Right atrium auricular region (tissue), 2 donors: ENCODE measurements around the gene SLC9C2. TPM values are rescaled to one million over a fixed set of nuclear protein-coding genes. Genes with fewer than 3 reads are reported as not detected.

Source experiments
- DNase-seq: peaks from one replicate; pipeline ENCODE4 v3.0.0-alpha.2; 2019; ENCODE audit warnings: low spot score
- H3K27ac ChIP-seq, 2 donors: fragments of 200-600 bp; sonication (generic); 1 replicate in 1 of 2; 2 replicates in 1 of 2; pipeline ENCODE4 v1.5.1; 2016 to 2019
- H3K27me3 ChIP-seq, 2 donors: fragments of 200-600 bp; sonication (generic); one replicate each; pipeline versions ENCODE4 v1.5.1 to v1.6.0; 2017 to 2019
- H3K36me3 ChIP-seq: fragments of 200-600 bp; sonication (generic); one replicate; pipeline ENCODE4 v1.5.1; 2016
- H3K4me1 ChIP-seq, 2 donors: fragments of 200-600 bp; sonication (generic); one replicate each; pipeline versions ENCODE4 v1.5.1 to v1.6.0; 2017 to 2019
- H3K4me3 ChIP-seq, 2 donors: fragments of 200-600 bp; sonication (generic); 1 replicate in 1 of 2; 2 replicates in 1 of 2; pipeline ENCODE4 v1.5.1; 2017 to 2019; ENCODE audit warnings: mild to moderate bottlenecking in 1 of 2, moderate library complexity in 1 of 2
- H3K9me3 ChIP-seq, 2 donors: fragments of 200-600 bp; sonication (generic); one replicate each; pipeline ENCODE4 v1.5.1; 2019
- CTCF ChIP-seq, 2 donors: fragments of 200-600 bp; sonication (generic); IDR thresholded peaks; one replicate each; pipeline ENCODE4 v1.5.1; 2019; ENCODE audit warnings: antibody characterized with exemption in 2 of 2
- total RNA-seq, 2 donors: library from RNA; depleted of rRNA; stranded (reverse); fragments of >200 nt; gene quantifications; one replicate each; pipeline ENCODE4 v1.1.0, GENCODE V29; 2016

Gene SLC9C2
- total RNA-seq, 2 donors from 2014 or later: 0.24 TPM; not detected in 1

- Histone ChIP-seq H3K27ac (no peak overlapping the region), H3K36me3 (no peaks in the 10 kb centered on the region), H3K4me1 (no peaks in the 10 kb centered on the region), H3K9me3 (no peaks in the 10 kb centered on the region), H3K4me3 (no peak overlapping the region), H3K27me3 (no peaks in the 10 kb centered on the region)
- TF ChIP-seq CTCF (IDR thresholded peaks at IDR 0.05): no peak
- DNase-seq: no peak
Measured at GRCh38 chr1:173555651-173556305, 47.1 kb downstream of the SLC9C2 start.

GRCh38 chr1:173554541-173555250, 48.2 kb downstream of the SLC9C2 start:
- no peak for TF ChIP-seq CTCF (IDR thresholded peaks at IDR 0.05)
- no peak for DNase-seq
- H3K9me3 ChIP-seq: no peaks in the 10 kb centered on the region
- no peaks in the 10 kb centered on the region for H3K36me3 ChIP-seq
- no peak overlapping the region for H3K27ac ChIP-seq
- H3K27me3 ChIP-seq: no peaks in the 10 kb centered on the region
- no peaks in the 10 kb centered on the region for H3K4me1 ChIP-seq
- no peak overlapping the region for H3K4me3 ChIP-seq

- H3K27ac ChIP-seq: no peak overlapping the region
- DNase-seq: no peak
- no peaks in the 10 kb centered on the region for H3K36me3 ChIP-seq
- H3K4me3 ChIP-seq: no peak overlapping the region
- no peaks in the 10 kb centered on the region for H3K27me3 ChIP-seq
- H3K9me3 ChIP-seq: no peaks in the 10 kb centered on the region
- H3K4me1 ChIP-seq: no peaks in the 10 kb centered on the region
- TF ChIP-seq CTCF (IDR thresholded peaks at IDR 0.05): no peak
Measured at GRCh38 chr1:173554089-173554488, 48.8 kb downstream of the SLC9C2 start.

GRCh38 chr1:173553312-173553711, 49.6 kb downstream of the SLC9C2 start:
- DNase-seq: no peak
- TF ChIP-seq CTCF (IDR thresholded peaks at IDR 0.05): no peak
- no peaks in the 10 kb centered on the region for H3K4me1 ChIP-seq
- H3K9me3 ChIP-seq: no peaks in the 10 kb centered on the region
- H3K27me3 ChIP-seq: no peaks in the 10 kb centered on the region
- H3K27ac ChIP-seq: no peak overlapping the region
- H3K36me3 ChIP-seq: no peaks in the 10 kb centered on the region
- H3K4me3 ChIP-seq: no peak overlapping the region

- Histone ChIP-seq H3K4me1 (no peaks in the 10 kb centered on the region), H3K27ac (no peak overlapping the region), H3K4me3 (no peak overlapping the region), H3K9me3 (no peaks in the 10 kb centered on the region), H3K36me3 (no peaks in the 10 kb centered on the region), H3K27me3 (no peaks in the 10 kb centered on the region)
- DNase-seq: no peak
- TF ChIP-seq CTCF (IDR thresholded peaks at IDR 0.05): no peak
Measured at GRCh38 chr1:173551699-173552098, 51.2 kb downstream of the SLC9C2 start.
